GM13976 (cell line): ENCODE measurements around the gene CALHM3.

Experiments
- DNase-seq: peaks from one replicate; pipeline ENCODE4 v3.0.0; 2012; ENCODE audit warnings: low spot score
- CTCF ChIP-seq: IDR thresholded peaks from 2 replicates; pipeline ENCODE4 v1.5.1; 2012; ENCODE audit warnings: borderline replicate concordance, mild to moderate bottlenecking; ENCODE audit not compliant: insufficient read depth; ENCODE audit errors: extremely low read depth, missing control alignments, control extremely low read depth
- in situ Hi-C: fragments of 300-500 bp; cut with MboI; formaldehyde crosslinking; loops from one replicate; pipeline ENCODE4 v1.12.0; 2022; ENCODE audit warnings: low sequenced_read_pairs, mixed read lengths, inconsistent platforms; ENCODE audit not compliant: unreplicated experiment

CALHM3 gene

GRCh38 chr10:103474077-103474476 is 5.0 kb downstream of the CALHM3 start:
- TF ChIP-seq CTCF: no peak
- no peak for DNase-seq
- in situ Hi-C loops: no loop called here

GRCh38 chr10:103473261-103473671 is 5.8 kb downstream of the CALHM3 start:
- DNase-seq: no peak
- in situ Hi-C loops: no loop called here
- TF ChIP-seq CTCF: no peak

GRCh38 chr10:103472005-103472404 is 7.0 kb downstream of the CALHM3 start:
- in situ Hi-C loops: no loop called here
- no peak for TF ChIP-seq CTCF
- peak; percentile 77 for DNase-seq

- TF ChIP-seq CTCF: no peak
- DNase-seq: peak; percentile 88
- in situ Hi-C loops: no loop called here
These were observed 8.0 kb downstream of the CALHM3 start for GRCh38 chr10:103470761-103471653.

- in situ Hi-C loops: no loop called here
- no peak for TF ChIP-seq CTCF
- DNase-seq: no peak
These were observed 9.8 kb downstream of the CALHM3 start for GRCh38 chr10:103469201-103469600.

- no peak for TF ChIP-seq CTCF
- in situ Hi-C loops: no loop called here
- DNase-seq: peak; percentile 69
These were observed 11.6 kb downstream of the CALHM3 start for GRCh38 chr10:103467406-103467805.

- no peak for TF ChIP-seq CTCF
- in situ Hi-C loops: no loop called here
- DNase-seq: no peak
These were observed 12.3 kb downstream of the CALHM3 start for GRCh38 chr10:103466734-103467133.
